Spinal cord (tissue), 10 donors: ENCODE measurements around the gene NTN4. TPM values are rescaled to one million over a fixed set of nuclear protein-coding genes. Genes with fewer than 3 reads are reported as not detected.

ENCODE experiments used
- DNase-seq, 6 donors: peaks; one replicate each; pipeline versions ENCODE4 v3.0.0 to v3.0.0-alpha.2; 2013 to 2015; ENCODE audit warnings: low spot score in 6 of 6, low read depth in 4 of 6
- H3K27ac ChIP-seq: one replicate; pipeline ENCODE4 v1.5.1; 2013; ENCODE audit warnings: low read depth, low read length, control low read depth
- H3K27me3 ChIP-seq: one replicate; pipeline ENCODE4 v1.6.1; 2013; ENCODE audit warnings: low read length; ENCODE audit not compliant: control insufficient read depth, insufficient read depth
- H3K36me3 ChIP-seq: one replicate; pipeline ENCODE4 v1.6.1; 2013; ENCODE audit warnings: low read length; ENCODE audit not compliant: control insufficient read depth, insufficient read depth
- H3K4me1 ChIP-seq: one replicate; pipeline ENCODE4 v1.6.1; 2013; ENCODE audit warnings: low read length; ENCODE audit not compliant: control insufficient read depth, insufficient read depth
- H3K4me3 ChIP-seq: one replicate; pipeline ENCODE4 v1.5.1; 2013; ENCODE audit warnings: low read depth, low read length, control low read depth
- H3K9me3 ChIP-seq: one replicate; pipeline ENCODE4 v1.6.1; 2013; ENCODE audit warnings: low read length; ENCODE audit not compliant: control insufficient read depth, insufficient read depth
- WGBS: methylation state at CpG from one replicate; pipeline ENCODE4 v1.1.5; 2013; ENCODE audit warnings: missing lambda C conversion rate; ENCODE audit not compliant: insufficient coverage; 5-methylcytosine and 5-hydroxymethylcytosine counted together
- polyA plus RNA-seq, 2 donors: library from polyadenylated mRNA; unstranded; fragments of 120-200 nt; gene quantifications; one replicate each; pipeline ENCODE4 v1.2.1, GENCODE V29; 2013; ENCODE audit not compliant: insufficient read length in 2 of 2
- total RNA-seq, 2 donors: library from RNA; depleted of rRNA in 1 of 2; stranded (reverse); fragments of 120-200 nt in 1 of 2; fragments of >200 nt in 1 of 2; gene quantifications; one replicate each; pipeline versions ENCODE4 v1.2.3 to v1.2.4, GENCODE V29; 2013 to 2014
- donor health status: healthy.

NTN4 gene
- total and polyA plus RNA-seq, 4 donors, result 10.2 to 22.9 (median 17.2) TPM

GRCh38 chr12:95640516-95640915 lies 150.0 kb downstream of the NTN4 start:
- no peaks in the 10 kb centered on the region for H3K4me1 ChIP-seq
- H3K4me3 ChIP-seq, result no peak overlapping the region
- H3K9me3 ChIP-seq, result no peaks in the 10 kb centered on the region
- no peaks in the 10 kb centered on the region for H3K36me3 ChIP-seq
- DNase-seq, result no peak
- H3K27ac ChIP-seq, result no peak overlapping the region
- WGBS, result 88% methylated on average over 3 of the region's 3 CpGs
- no peaks in the 10 kb centered on the region for H3K27me3 ChIP-seq

GRCh38 chr12:95637471-95638155 lies 153.0 kb downstream of the NTN4 start:
- H3K27ac ChIP-seq, result no peak overlapping the region
- H3K27me3 ChIP-seq, result no peaks in the 10 kb centered on the region
- no peak overlapping the region for H3K4me3 ChIP-seq
- H3K9me3 ChIP-seq, result no peaks in the 10 kb centered on the region
- DNase-seq, result peak in 2 of 6 donors; percentile 25 to 62
- H3K4me1 ChIP-seq, result no peaks in the 10 kb centered on the region
- no CpG with 5 or more reads among the region's 8 CpGs for WGBS
- no peaks in the 10 kb centered on the region for H3K36me3 ChIP-seq

GRCh38 chr12:95637010-95637409 lies 153.6 kb downstream of the NTN4 start:
- H3K36me3 ChIP-seq, result no peaks in the 10 kb centered on the region
- H3K27me3 ChIP-seq, result no peaks in the 10 kb centered on the region
- H3K9me3 ChIP-seq, result no peaks in the 10 kb centered on the region
- WGBS, result 92% methylated on average over 24 of the region's 24 CpGs
- H3K4me1 ChIP-seq, result no peaks in the 10 kb centered on the region
- H3K4me3 ChIP-seq, result no peak overlapping the region
- DNase-seq, result no peak
- no peak overlapping the region for H3K27ac ChIP-seq

- Histone ChIP-seq H3K4me3 (no peak overlapping the region), H3K27me3 (no peaks in the 10 kb centered on the region), H3K27ac (no peak overlapping the region), H3K4me1 (no peaks in the 10 kb centered on the region), H3K9me3 (no peaks in the 10 kb centered on the region), H3K36me3 (no peaks in the 10 kb centered on the region)
- 94% methylated on average over 2 of the region's 9 CpGs for WGBS
- DNase-seq, result no peak
Observed at GRCh38 chr12:95634622-95635621, 155.6 kb downstream of the NTN4 start.

- no peaks in the 10 kb centered on the region for H3K4me1 ChIP-seq
- WGBS, result 57% methylated on average over 1 of the region's 5 CpGs
- H3K36me3 ChIP-seq, result no peaks in the 10 kb centered on the region
- H3K9me3 ChIP-seq, result no peaks in the 10 kb centered on the region
- H3K4me3 ChIP-seq, result no peak overlapping the region
- H3K27ac ChIP-seq, result no peak overlapping the region
- no peaks in the 10 kb centered on the region for H3K27me3 ChIP-seq
- DNase-seq, result peak in 2 of 6 donors; percentile 20 to 25
Observed at GRCh38 chr12:95633732-95634465, 156.7 kb downstream of the NTN4 start.

- no peaks in the 10 kb centered on the region for H3K27me3 ChIP-seq
- no peaks in the 10 kb centered on the region for H3K4me1 ChIP-seq
- no peaks in the 10 kb centered on the region for H3K9me3 ChIP-seq
- WGBS, result 96% methylated on average over 6 of the region's 9 CpGs
- H3K36me3 ChIP-seq, result no peaks in the 10 kb centered on the region
- DNase-seq, result no peak
- H3K27ac ChIP-seq, result no peak overlapping the region
- H3K4me3 ChIP-seq, result no peak overlapping the region
Observed at GRCh38 chr12:95633049-95633731, 157.4 kb downstream of the NTN4 start.

GRCh38 chr12:95630496-95630895 lies 160.1 kb downstream of the NTN4 start:
- Histone ChIP-seq H3K9me3 (no peaks in the 10 kb centered on the region), H3K27me3 (no peaks in the 10 kb centered on the region), H3K27ac (no peak overlapping the region), H3K4me1 (no peaks in the 10 kb centered on the region), H3K4me3 (no peak overlapping the region), H3K36me3 (no peaks in the 10 kb centered on the region)
- 96% methylated on average over 3 of the region's 5 CpGs for WGBS
- no peak for DNase-seq

GRCh38 chr12:95629392-95629791 lies 161.2 kb downstream of the NTN4 start:
- no peak for DNase-seq
- no peaks in the 10 kb centered on the region for H3K9me3 ChIP-seq
- no peaks in the 10 kb centered on the region for H3K4me1 ChIP-seq
- H3K27me3 ChIP-seq, result no peaks in the 10 kb centered on the region
- no peak overlapping the region for H3K27ac ChIP-seq
- no peaks in the 10 kb centered on the region for H3K36me3 ChIP-seq
- H3K4me3 ChIP-seq, result no peak overlapping the region
- 20% methylated on average over 2 of the region's 3 CpGs for WGBS

GRCh38 chr12:95626854-95627253 lies 163.7 kb downstream of the NTN4 start:
- Histone ChIP-seq H3K36me3 (no peaks in the 10 kb centered on the region), H3K4me1 (no peaks in the 10 kb centered on the region), H3K27ac (no peak overlapping the region), H3K9me3 (no peaks in the 10 kb centered on the region), H3K4me3 (no peak overlapping the region), H3K27me3 (no peaks in the 10 kb centered on the region)
- WGBS, result no CpG with 5 or more reads among the region's 5 CpGs
- no peak for DNase-seq
